ENCODE results near the gene GALNT17.

GRCh38 chr7:71221549-71221948 lies 89.6 kb downstream of the GALNT17 start:
- TF ChIP-seq CTCF (conservative IDR thresholded peaks at IDR 0.05; ENCODE audit: low read length) (no peak), EZH2phosphoT487 (IDR thresholded peaks at IDR 0.05; ENCODE audit: borderline replicate concordance) (no peak)

Data from Loucy (cell line).